Right cardiac atrium (tissue), 5 donors: Measurements from ENCODE around the gene ALK. TPM values are rescaled to one million over a fixed set of nuclear protein-coding genes. Genes with fewer than 3 reads are reported as not detected.

Experiments used
- ATAC-seq, 2 donors: fragments of 200-7000 bp; cut with Tn5 transposase; one replicate each; pipeline versions ENCODE4 v1.8.0 to v1.9.1; 2020; ENCODE audit warnings: moderate library complexity in 2 of 2, mild to moderate bottlenecking in 1 of 2
- DNase-seq, 3 donors: peaks; one replicate each; pipeline ENCODE4 v3.0.0-alpha.2; 2020
- H3K27ac ChIP-seq: one replicate; pipeline ENCODE4 v1.5.1; 2013; ENCODE audit warnings: mild to moderate bottlenecking, low read length, control low read depth, moderate library complexity
- H3K27me3 ChIP-seq: one replicate; pipeline ENCODE4 v1.6.1; 2013; ENCODE audit not compliant: control insufficient read depth, insufficient read depth
- H3K4me1 ChIP-seq: one replicate; pipeline ENCODE4 v1.6.1; 2013; ENCODE audit warnings: low read length; ENCODE audit not compliant: control insufficient read depth, insufficient read depth
- H3K4me3 ChIP-seq: one replicate; pipeline ENCODE4 v1.5.1; 2013; ENCODE audit warnings: low read length, control low read depth
- H3K9me3 ChIP-seq: one replicate; pipeline ENCODE4 v1.6.1; 2013; ENCODE audit warnings: low read length; ENCODE audit not compliant: control insufficient read depth
- WGBS: extraction: QIAGEN DNeasy Blood & Tissue Kit; methylation state at CpG from one replicate; pipeline ENCODE4 v1.1.7; 2013; 5-methylcytosine and 5-hydroxymethylcytosine counted together
- intact Hi-C, 4 donors: fragments of 100-400 bp; cut with DNase I; formaldehyde crosslinking; loops; one replicate each; pipeline versions ENCODE4 v1.11.0 to v1.14.0; 2022 to 2023
- polyA plus RNA-seq: library from polyadenylated mRNA; stranded (reverse); fragments of 200-250 nt; gene quantifications from one replicate; pipeline ENCODE4 v1.2.3, GENCODE V29; 2013
- total RNA-seq, 4 donors: library from RNA; stranded (reverse); fragmentation: NEBNext Ultra II Directional; extraction: Animal tissue kit (Norgen Biotek cat#: 25700); gene quantifications; one replicate each; pipeline ENCODE4 v1.2.1, GENCODE V29; 2021
- donor health status: healthy with polysubstance abuse.
- donor health status: DM: no; HTN: yes; CAD: no.
- donor health status: DM: no; HTN: no; CAD: no.
- donor health status: DM: no; HTN: yes; CAD: no; lungs with severe emphysema.
- donor health status: DM: yes; HTN: yes; CAD: no.

ALK gene
- total and polyA plus RNA-seq, 5 donors = 0.05 to 0.17 (median 0.10) TPM; not detected in 1

- Histone ChIP-seq H3K27ac (no peak overlapping the region), H3K4me3 (no peak overlapping the region), H3K9me3 (no peaks in the 10 kb centered on the region), H3K4me1 (no peaks in the 10 kb centered on the region), H3K27me3 (no peaks in the 10 kb centered on the region)
- intact Hi-C loops = no loop called here
- DNase-seq (no peak), ATAC-seq (no peak)
- 54% methylated on average over 8 of the region's 8 CpGs for WGBS
Observed at GRCh38 chr2:29290293-29291047, 630.9 kb downstream of the ALK start.

GRCh38 chr2:29284671-29285070, 636.7 kb downstream of the ALK start:
- 88% methylated on average over 10 of the region's 10 CpGs for WGBS

GRCh38 chr2:29281916-29282247, 639.5 kb downstream of the ALK start:
- no peak for ATAC-seq
- H3K4me3 ChIP-seq = no peak overlapping the region
- H3K9me3 ChIP-seq = no peaks in the 10 kb centered on the region
- 85% methylated on average over 3 of the region's 3 CpGs for WGBS
- intact Hi-C loops = no loop called here
- H3K4me1 ChIP-seq = peaks cover 2% of the 10 kb centered on the region
- no peak for DNase-seq
- no peaks in the 10 kb centered on the region for H3K27me3 ChIP-seq
- no peak overlapping the region for H3K27ac ChIP-seq

More at GRCh38 chr2:29284671-29285070, 636.7 kb downstream of the ALK start:
- no peak overlapping the region for H3K27ac ChIP-seq
- no peaks in the 10 kb centered on the region for H3K27me3 ChIP-seq
- H3K4me1 ChIP-seq = peaks cover 2% of the 10 kb centered on the region
- ATAC-seq (no peak), DNase-seq (no peak)
- no peak overlapping the region for H3K4me3 ChIP-seq
- intact Hi-C loops = no loop called here
- H3K9me3 ChIP-seq = no peaks in the 10 kb centered on the region

GRCh38 chr2:29281086-29281915, 640.1 kb downstream of the ALK start:
- no peak overlapping the region for H3K4me3 ChIP-seq
- intact Hi-C loops = no loop called here
- H3K4me1 ChIP-seq = peaks cover 2% of the 10 kb centered on the region
- H3K27ac ChIP-seq = no peak overlapping the region
- no peaks in the 10 kb centered on the region for H3K27me3 ChIP-seq
- WGBS = 34% methylated on average over 15 of the region's 15 CpGs
- H3K9me3 ChIP-seq = no peaks in the 10 kb centered on the region
- peak in 1 of 2 donors; percentile 59 for ATAC-seq
- peak; percentile 55 to 75 (median 62) for DNase-seq

GRCh38 chr2:29278966-29279365, 642.4 kb downstream of the ALK start:
- intact Hi-C loops = no loop called here
- Histone ChIP-seq H3K27me3 (no peaks in the 10 kb centered on the region), H3K4me3 (no peak overlapping the region), H3K27ac (no peak overlapping the region), H3K4me1 (peaks cover 2% of the 10 kb centered on the region), H3K9me3 (no peaks in the 10 kb centered on the region)
- DNase-seq (no peak), ATAC-seq (no peak)
- WGBS = 82% methylated on average over 9 of the region's 9 CpGs

- Histone ChIP-seq H3K9me3 (no peaks in the 10 kb centered on the region), H3K4me1 (no peaks in the 10 kb centered on the region), H3K27ac (no peak overlapping the region), H3K27me3 (no peaks in the 10 kb centered on the region), H3K4me3 (no peak overlapping the region)
- ATAC-seq (no peak), DNase-seq (no peak)
- WGBS = 47% methylated on average over 3 of the region's 3 CpGs
- intact Hi-C loops = no loop called here
Observed at GRCh38 chr2:29276151-29276550, 645.2 kb downstream of the ALK start.

- 85% methylated on average over 4 of the region's 4 CpGs for WGBS
- no peaks in the 10 kb centered on the region for H3K27me3 ChIP-seq
Observed at GRCh38 chr2:29275186-29275585, 646.2 kb downstream of the ALK start.

GRCh38 chr2:29273685-29274611, 647.4 kb downstream of the ALK start:
- no peak overlapping the region for H3K4me3 ChIP-seq
- H3K4me1 ChIP-seq = no peaks in the 10 kb centered on the region
- intact Hi-C loops = no loop called here
- DNase-seq = no peak
- ATAC-seq = no peak
- H3K27me3 ChIP-seq = no peaks in the 10 kb centered on the region
- no peaks in the 10 kb centered on the region for H3K9me3 ChIP-seq
- 72% methylated on average over 6 of the region's 6 CpGs for WGBS
- H3K27ac ChIP-seq = no peak overlapping the region

More at GRCh38 chr2:29275186-29275585, 646.2 kb downstream of the ALK start:
- DNase-seq = no peak
- Histone ChIP-seq H3K9me3 (no peaks in the 10 kb centered on the region), H3K4me1 (no peaks in the 10 kb centered on the region), H3K4me3 (no peak overlapping the region), H3K27ac (no peak overlapping the region)
- ATAC-seq = no peak
- intact Hi-C loops = no loop called here

- Histone ChIP-seq H3K27ac (no peak overlapping the region), H3K9me3 (no peaks in the 10 kb centered on the region), H3K27me3 (no peaks in the 10 kb centered on the region), H3K4me1 (no peaks in the 10 kb centered on the region), H3K4me3 (no peak overlapping the region)
- intact Hi-C loops = no loop called here
- DNase-seq = no peak
- no peak for ATAC-seq
- 86% methylated on average over 6 of the region's 6 CpGs for WGBS
Observed at GRCh38 chr2:29273004-29273684, 648.2 kb downstream of the ALK start.

GRCh38 chr2:29272311-29272710, 649.1 kb downstream of the ALK start:
- intact Hi-C loops = no loop called here
- H3K4me1 ChIP-seq = no peaks in the 10 kb centered on the region
- no peak overlapping the region for H3K4me3 ChIP-seq
- no peak overlapping the region for H3K27ac ChIP-seq
- ATAC-seq (no peak), DNase-seq (no peak)
- H3K27me3 ChIP-seq = no peaks in the 10 kb centered on the region
- no peaks in the 10 kb centered on the region for H3K9me3 ChIP-seq
- 78% methylated on average over 5 of the region's 5 CpGs for WGBS
